ENCODE results near the gene RUFY4. TPM values are rescaled to one million over a fixed set of nuclear protein-coding genes. Genes with fewer than 3 reads are reported as not detected.

Gene RUFY4
- total and polyA plus RNA-seq, 2 of the 13 experiments (the other 11 are each of a cell fraction or from before 2014, with no cell fraction given), result not detected

DNA sequence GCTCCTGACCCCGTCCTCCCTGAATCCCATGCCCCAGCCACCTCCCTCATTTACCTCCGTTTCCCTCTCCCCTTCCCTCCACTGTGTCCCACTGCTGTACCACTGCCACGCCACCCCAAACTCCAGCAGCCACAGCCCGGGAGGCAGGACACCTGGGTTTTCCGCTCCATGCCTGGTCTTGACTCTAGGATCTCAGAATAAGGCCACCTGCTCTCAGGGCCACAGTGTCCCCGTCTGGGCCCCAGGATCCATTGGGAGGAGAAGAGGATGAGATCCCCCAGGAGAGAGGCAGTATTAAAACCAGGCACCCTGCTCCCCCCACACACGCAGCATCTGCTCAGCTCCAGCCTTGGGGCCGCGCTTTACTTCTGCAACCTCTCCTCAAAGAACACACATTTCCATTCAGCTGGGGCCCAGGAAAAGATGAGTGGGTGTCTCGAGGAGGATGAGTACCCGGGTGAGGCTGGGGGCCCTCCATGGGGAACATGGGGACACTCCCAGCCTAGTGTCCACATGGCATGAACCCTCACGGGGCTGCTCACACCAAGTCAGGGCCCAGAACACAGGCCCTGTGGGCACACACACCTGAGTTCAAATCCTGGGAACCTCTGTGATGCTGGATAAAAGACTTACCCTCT lies 33.5 kb upstream of the RUFY4 start:
- Histone ChIP-seq H3K36me3 (replicated peaks in 1 of 2; ENCODE audit: control insufficient read depth in 1 of 2, insufficient read depth in 2 of 2, low read length in 2 of 2) (no peaks in the 10 kb centered on the region), H3K4me2 (ENCODE audit: low read depth, low read length) (peak overlapping the region; percentile 58; the same call in 1 of the 2 replicates), H3K79me2 (ENCODE audit: insufficient read depth, low read length) (no peaks in the 10 kb centered on the region), H3K9ac (ENCODE audit: insufficient read depth, low read depth, low read length) (no peak overlapping the region), H2AFZ (ENCODE audit: low read length) (no peak overlapping the region), H4K20me1 (ENCODE audit: insufficient read depth, low read length) (no peaks in the 10 kb centered on the region), H3K27me3 (ENCODE audit: control insufficient read depth in 1 of 2, insufficient read depth in 2 of 2, low read length in 2 of 2) (peaks cover 8 to 57% of the 10 kb centered on the region in 2 experiments; a peak in 4 of 5 replicates), H3K27ac (ENCODE audit: extremely low read length, insufficient read depth, low read length) (no peak overlapping the region), H3K4me1 (ENCODE audit: insufficient read depth, low read length) (peaks cover 8% of the 10 kb centered on the region), H3K9me3 (ENCODE audit: low read length) (no peaks in the 10 kb centered on the region), H3K4me3 (replicated peaks in 1 of 3; ENCODE audit: insufficient read depth in 1 of 3, low read depth in 2 of 3, low read length in 3 of 3) (no peak overlapping the region)
- ChIA-PET CTCF (ENCODE audit: low intra/inter-chr PET ratio, low total read pairs) (interaction anchor here (0.8 to 2.5 kb wide), 2 partner anchors 246 to 249 kb away, joined by 3 to 21 read pairs; no protein-coding TSS in a partner anchor), POLR2A (no interaction called here)
- ATAC-seq (no peak), FAIRE-seq (no peak), DNase-seq (ENCODE audit: low spot score) (no peak)
- intact Hi-C loops (cut with micrococcal nuclease; ENCODE audit: unreplicated experiment), result no loop called here
- in situ Hi-C loops (cut with HindIII; ENCODE audit: extremely low pct_ligation_motif_present, low pct_unique_long_range_greater_than_20kb), result no loop called here
- BruUV-seq (replicated peaks), result no TSS peak
- 25% methylated on average over 11 of the region's 12 CpGs for WGBS (ENCODE audit: low lambda C conversion rate)
- no peak for TF ChIP-seq ZNF678 (CRISPR knock-in tag; IDR thresholded peaks at IDR 0.05)
- no peak for TF ChIP-seq ZNF629 (CRISPR knock-in tag; conservative IDR thresholded peaks at IDR 0.05)
- TF ChIP-seq TMF1 (CRISPR knock-in tag; IDR thresholded peaks at IDR 0.05; ENCODE audit: low read depth), result no peak
- no peak for TF ChIP-seq ARNT (IDR thresholded peaks at IDR 0.05)
- TF ChIP-seq ZNF703 (CRISPR knock-in tag; IDR thresholded peaks at IDR 0.05; ENCODE audit: borderline replicate concordance), result no peak
- TF ChIP-seq, protein P1, sequence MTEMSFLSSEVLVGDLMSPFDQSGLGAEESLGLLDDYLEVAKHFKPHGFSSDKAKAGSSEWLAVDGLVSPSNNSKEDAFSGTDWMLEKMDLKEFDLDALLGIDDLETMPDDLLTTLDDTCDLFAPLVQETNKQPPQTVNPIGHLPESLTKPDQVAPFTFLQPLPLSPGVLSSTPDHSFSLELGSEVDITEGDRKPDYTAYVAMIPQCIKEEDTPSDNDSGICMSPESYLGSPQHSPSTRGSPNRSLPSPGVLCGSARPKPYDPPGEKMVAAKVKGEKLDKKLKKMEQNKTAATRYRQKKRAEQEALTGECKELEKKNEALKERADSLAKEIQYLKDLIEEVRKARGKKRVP (CRISPR knock-in tag; IDR thresholded peaks at IDR 0.05), result no peak
- no peak for TF ChIP-seq ZNF224 (CRISPR knock-in tag; IDR thresholded peaks at IDR 0.05)
- TF ChIP-seq, protein P2, sequence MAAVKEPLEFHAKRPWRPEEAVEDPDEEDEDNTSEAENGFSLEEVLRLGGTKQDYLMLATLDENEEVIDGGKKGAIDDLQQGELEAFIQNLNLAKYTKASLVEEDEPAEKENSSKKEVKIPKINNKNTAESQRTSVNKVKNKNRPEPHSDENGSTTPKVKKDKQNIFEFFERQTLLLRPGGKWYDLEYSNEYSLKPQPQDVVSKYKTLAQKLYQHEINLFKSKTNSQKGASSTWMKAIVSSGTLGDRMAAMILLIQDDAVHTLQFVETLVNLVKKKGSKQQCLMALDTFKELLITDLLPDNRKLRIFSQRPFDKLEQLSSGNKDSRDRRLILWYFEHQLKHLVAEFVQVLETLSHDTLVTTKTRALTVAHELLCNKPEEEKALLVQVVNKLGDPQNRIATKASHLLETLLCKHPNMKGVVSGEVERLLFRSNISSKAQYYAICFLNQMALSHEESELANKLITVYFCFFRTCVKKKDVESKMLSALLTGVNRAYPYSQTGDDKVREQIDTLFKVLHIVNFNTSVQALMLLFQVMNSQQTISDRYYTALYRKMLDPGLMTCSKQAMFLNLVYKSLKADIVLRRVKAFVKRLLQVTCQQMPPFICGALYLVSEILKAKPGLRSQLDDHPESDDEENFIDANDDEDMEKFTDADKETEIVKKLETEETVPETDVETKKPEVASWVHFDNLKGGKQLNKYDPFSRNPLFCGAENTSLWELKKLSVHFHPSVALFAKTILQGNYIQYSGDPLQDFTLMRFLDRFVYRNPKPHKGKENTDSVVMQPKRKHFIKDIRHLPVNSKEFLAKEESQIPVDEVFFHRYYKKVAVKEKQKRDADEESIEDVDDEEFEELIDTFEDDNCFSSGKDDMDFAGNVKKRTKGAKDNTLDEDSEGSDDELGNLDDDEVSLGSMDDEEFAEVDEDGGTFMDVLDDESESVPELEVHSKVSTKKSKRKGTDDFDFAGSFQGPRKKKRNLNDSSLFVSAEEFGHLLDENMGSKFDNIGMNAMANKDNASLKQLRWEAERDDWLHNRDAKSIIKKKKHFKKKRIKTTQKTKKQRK (IDR thresholded peaks at IDR 0.05; ENCODE audit: low read length), result no peak
- TF ChIP-seq THAP11 (CRISPR knock-in tag; IDR thresholded peaks at IDR 0.05), result no peak
- TF ChIP-seq HMGA1 (CRISPR knock-in tag; conservative IDR thresholded peaks at IDR 0.05), result no peak
- TF ChIP-seq PCBP2 (optimal IDR thresholded peaks at IDR 0.05; ENCODE audit: low read depth, low read length, poor library complexity, severe bottlenecking), result no peak
- TF ChIP-seq HOXA7 (CRISPR knock-in tag; IDR thresholded peaks at IDR 0.05), result no peak
- TF ChIP-seq ZBTB1 (CRISPR knock-in tag; IDR thresholded peaks at IDR 0.05; ENCODE audit: borderline replicate concordance), result no peak
- TF ChIP-seq ZNF501 (CRISPR knock-in tag; IDR thresholded peaks at IDR 0.05), result no peak
- TF ChIP-seq, protein P3, sequence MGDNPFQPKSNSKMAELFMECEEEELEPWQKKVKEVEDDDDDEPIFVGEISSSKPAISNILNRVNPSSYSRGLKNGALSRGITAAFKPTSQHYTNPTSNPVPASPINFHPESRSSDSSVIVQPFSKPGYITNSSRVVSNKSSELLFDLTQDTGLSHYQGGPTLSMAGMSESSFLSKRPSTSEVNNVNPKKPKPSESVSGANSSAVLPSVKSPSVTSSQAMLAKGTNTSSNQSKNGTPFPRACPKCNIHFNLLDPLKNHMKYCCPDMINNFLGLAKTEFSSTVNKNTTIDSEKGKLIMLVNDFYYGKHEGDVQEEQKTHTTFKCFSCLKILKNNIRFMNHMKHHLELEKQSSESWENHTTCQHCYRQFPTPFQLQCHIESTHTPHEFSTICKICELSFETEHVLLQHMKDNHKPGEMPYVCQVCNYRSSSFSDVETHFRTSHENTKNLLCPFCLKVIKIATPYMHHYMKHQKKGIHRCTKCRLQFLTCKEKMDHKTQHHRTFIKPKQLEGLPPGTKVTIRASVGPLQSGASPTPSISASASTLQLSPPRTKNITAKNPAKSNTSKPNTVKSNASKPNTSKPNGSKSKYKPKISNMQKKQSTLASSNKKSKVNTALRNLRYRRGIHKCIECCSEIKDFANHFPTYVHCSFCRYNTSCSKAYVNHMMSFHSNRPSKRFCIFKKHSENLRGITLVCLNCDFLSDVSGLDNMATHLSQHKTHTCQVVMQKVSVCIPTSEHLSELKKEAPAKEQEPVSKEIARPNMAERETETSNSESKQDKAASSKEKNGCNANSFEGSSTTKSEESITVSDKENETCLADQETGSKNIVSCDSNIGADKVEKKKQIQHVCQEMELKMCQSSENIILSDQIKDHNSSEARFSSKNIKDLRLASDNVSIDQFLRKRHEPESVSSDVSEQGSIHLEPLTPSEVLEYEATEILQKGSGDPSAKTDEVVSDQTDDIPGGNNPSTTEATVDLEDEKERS (CRISPR knock-in tag; IDR thresholded peaks at IDR 0.05), result no peak
- TF ChIP-seq ZMYM2 (CRISPR knock-in tag; IDR thresholded peaks at IDR 0.05), result no peak
